Esophagus muscularis mucosa (tissue), 4 donors: ENCODE data around the gene ZNF689. TPM values are rescaled to one million over a fixed set of nuclear protein-coding genes. Genes with fewer than 3 reads are reported as not detected.

Source experiments
- DNase-seq: peaks from one replicate; pipeline ENCODE4 v3.0.0-alpha.2; 2017; ENCODE audit errors: extremely low spot score
- H3K27ac ChIP-seq, 4 donors: fragments of 200-600 bp; sonication (generic); replicated peaks in 1 of 4; 1 replicate in 3 of 4; 2 replicates in 1 of 4; pipeline ENCODE4 v1.5.1; 2016 to 2019; ENCODE audit warnings: mild to moderate bottlenecking in 1 of 4
- H3K27me3 ChIP-seq, 4 donors: fragments of 200-600 bp; sonication (generic); one replicate each; pipeline versions ENCODE4 v1.5.1 to v1.6.0; 2016 to 2019
- H3K36me3 ChIP-seq, 4 donors: fragments of 200-600 bp; sonication (generic); one replicate each; pipeline ENCODE4 v1.5.1; 2016 to 2019
- H3K4me1 ChIP-seq, 4 donors: fragments of 200-600 bp; sonication (generic); one replicate each; pipeline ENCODE4 v1.5.1; 2016 to 2019
- H3K4me3 ChIP-seq, 4 donors: fragments of 200-600 bp; sonication (generic); 1 replicate in 2 of 4; 2 replicates in 2 of 4; pipeline ENCODE4 v1.5.1; 2016 to 2019; ENCODE audit warnings: mild to moderate bottlenecking in 4 of 4, moderate library complexity in 1 of 4
- H3K9me3 ChIP-seq, 4 donors: fragments of 200-600 bp; sonication (generic); 1 replicate in 3 of 4; 2 replicates in 1 of 4; pipeline ENCODE4 v1.5.1; 2016 to 2019
- CTCF ChIP-seq, 3 experiments: fragments of 200-600 bp in 2 of 3; fragments of 450-650 bp in 1 of 3; sonication (generic) in 2 of 3; IDR thresholded peaks; one replicate each; pipeline ENCODE4 v1.5.1; 2017 to 2019; ENCODE audit warnings: antibody characterized with exemption in 3 of 3, mild to moderate bottlenecking in 2 of 3, moderate library complexity in 1 of 3
- EP300 ChIP-seq: sonication (generic); formaldehyde crosslinking; IDR thresholded peaks from one replicate; pipeline ENCODE4 v1.6.1; 2017; ENCODE audit warnings: antibody characterized with exemption
- POLR2A ChIP-seq: fragments of 450-650 bp; IDR thresholded peaks from one replicate; pipeline ENCODE4 v1.6.1; 2017; ENCODE audit warnings: antibody characterized with exemption, moderate library complexity, mild to moderate bottlenecking, low read depth
- POLR2AphosphoS5 ChIP-seq, 2 donors: sonication (generic); formaldehyde crosslinking; IDR thresholded peaks; one replicate each; pipeline ENCODE4 v1.6.1; 2017; ENCODE audit warnings: antibody characterized with exemption in 2 of 2
- WGBS: methylation state at CpG from one replicate; pipeline ENCODE4 v1.1.5; 2018; 5-methylcytosine and 5-hydroxymethylcytosine counted together
- intact Hi-C: fragments of 100-400 bp; cut with DNase I; formaldehyde crosslinking; loops from one replicate; pipeline ENCODE4 v1.15.1; 2023
- total RNA-seq, 4 donors: library from RNA; depleted of rRNA; stranded (reverse); fragments of >200 nt; gene quantifications; one replicate each; pipeline versions ENCODE4 v1.1.0 to v1.2.1, GENCODE V29; 2016

Gene ZNF689
- total RNA-seq, 4 donors from 2014 or later, result 9.1 to 14.5 (median 13.9) TPM

GRCh38 chr16:30566531-30566930 is 43.7 kb downstream of the ZNF689 start:
- no peak for TF ChIP-seq CTCF (IDR thresholded peaks at IDR 0.05)
- TF ChIP-seq POLR2A, result no peak
- TF ChIP-seq EP300, result no peak
- TF ChIP-seq POLR2AphosphoS5 (IDR thresholded peaks at IDR 0.05), result no peak
- intact Hi-C loops, result no loop called here
- H3K27me3 ChIP-seq, result no peaks in the 10 kb centered on the region

GRCh38 chr16:30565984-30566383 is 44.2 kb downstream of the ZNF689 start:
- DNase-seq, result no peak
- peaks cover 13 to 25% (median 20%) of the 10 kb centered on the region in 4 donors for H3K4me1 ChIP-seq
- H3K9me3 ChIP-seq, result no peaks in the 10 kb centered on the region
- H3K4me3 ChIP-seq, result no peak overlapping the region
- TF ChIP-seq POLR2AphosphoS5 (IDR thresholded peaks at IDR 0.05), result no peak
- no peak for TF ChIP-seq POLR2A
- TF ChIP-seq CTCF (IDR thresholded peaks at IDR 0.05), result no peak
- no peak for TF ChIP-seq EP300
- H3K36me3 ChIP-seq, result peaks cover 0 to 10% (median 3%) of the 10 kb centered on the region in 4 donors
- whole genome bisulfite sequencing, result 58% methylated on average over 8 of the region's 8 CpGs
- H3K27ac ChIP-seq, result no peak overlapping the region
- no peaks in the 10 kb centered on the region for H3K27me3 ChIP-seq
- intact Hi-C loops, result no loop called here

More at GRCh38 chr16:30566531-30566930, 43.7 kb downstream of the ZNF689 start:
- Histone ChIP-seq H3K4me1 (peaks cover 15 to 21% (median 18%) of the 10 kb centered on the region in 4 donors), H3K36me3 (peaks cover 0 to 10% (median 3%) of the 10 kb centered on the region in 4 donors), H3K4me3 (no peak overlapping the region), H3K9me3 (no peaks in the 10 kb centered on the region), H3K27ac (no peak overlapping the region)
- no peak for DNase-seq
- 92% methylated on average over 4 of the region's 4 CpGs for WGBS

DNA sequence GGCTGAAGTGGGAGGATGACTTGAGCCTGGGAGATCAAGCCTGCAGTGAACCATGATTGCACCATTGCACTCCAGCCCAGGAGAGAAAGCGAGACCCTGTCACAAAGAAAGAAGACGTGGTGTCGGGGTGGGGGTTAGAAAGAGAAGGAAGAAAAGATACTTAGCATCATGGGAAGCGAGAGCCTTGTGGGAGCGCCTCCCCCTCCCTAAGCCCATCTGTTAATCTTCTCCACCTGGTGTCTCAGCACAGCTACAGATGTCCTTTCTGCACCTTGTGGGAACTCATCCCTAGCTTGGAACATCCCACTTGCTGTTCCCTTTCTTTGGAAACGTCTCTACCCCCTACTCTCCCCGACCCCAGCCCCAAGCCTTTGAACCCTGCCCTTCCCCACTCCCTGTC is 44.7 kb downstream of the ZNF689 start:
- Histone ChIP-seq H3K9me3 (no peaks in the 10 kb centered on the region), H3K36me3 (peaks cover 0 to 10% (median 3%) of the 10 kb centered on the region in 4 donors), H3K4me1 (peaks cover 8 to 25% (median 20%) of the 10 kb centered on the region in 4 donors), H3K27me3 (no peaks in the 10 kb centered on the region), H3K27ac (no peak overlapping the region), H3K4me3 (no peak overlapping the region)
- no peak for DNase-seq
- WGBS, result 54% methylated on average over 7 of the region's 7 CpGs
- TF ChIP-seq POLR2AphosphoS5 (IDR thresholded peaks at IDR 0.05) (no peak), POLR2A (no peak), CTCF (IDR thresholded peaks at IDR 0.05) (no peak), EP300 (no peak)
- intact Hi-C loops, result no loop called here

DNA sequence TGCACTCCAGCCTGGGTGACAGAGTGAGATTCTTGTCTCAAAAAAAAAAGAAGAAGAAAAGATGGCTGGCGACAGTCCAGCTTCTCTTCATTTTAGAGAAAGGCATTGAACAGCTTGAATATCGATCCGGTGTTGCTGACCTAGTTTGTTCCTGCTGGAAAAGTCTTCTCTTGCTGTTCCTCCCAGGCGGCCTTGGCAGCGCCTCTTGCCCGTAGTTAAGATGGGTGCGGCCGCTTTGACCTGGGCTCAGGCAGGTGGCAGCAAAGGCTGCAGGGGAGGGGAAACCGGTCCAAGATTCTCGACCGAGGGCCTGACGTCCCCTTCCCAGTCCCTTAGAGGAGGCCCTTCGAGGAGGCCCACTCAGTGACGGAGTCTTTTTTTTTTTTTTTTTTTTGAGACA is 48.2 kb downstream of the ZNF689 start:
- H3K4me1 ChIP-seq, result peaks cover under 1 to 32% (median 23%) of the 10 kb centered on the region in 4 donors
- no peaks in the 10 kb centered on the region for H3K27me3 ChIP-seq
- no peak for DNase-seq
- intact Hi-C loops, result loop anchor here (5.0 kb wide), 1 partner anchor 70 kb away; no protein-coding TSS in a partner anchor
- H3K36me3 ChIP-seq, result no peaks in the 10 kb centered on the region
- TF ChIP-seq POLR2AphosphoS5 (IDR thresholded peaks at IDR 0.05) (no peak), CTCF (IDR thresholded peaks at IDR 0.05) (no peak), EP300 (no peak), POLR2A (no peak)
- H3K9me3 ChIP-seq, result no peaks in the 10 kb centered on the region
- peak overlapping the region; percentile 52 to 63 (median 58) for H3K4me3 ChIP-seq
- peak overlapping the region; percentile 56 to 72 (median 70) for H3K27ac ChIP-seq
- WGBS, result 94% methylated on average over 14 of the region's 14 CpGs
